A549 (cell line): ENCODE data around the gene GPX6.

Source experiments
- POLR2A ChIP-seq: IDR thresholded peaks from 2 replicates; pipeline ENCODE4 v1.6.1; 2012; ENCODE audit warnings: mild to moderate bottlenecking, low read length
- TF ChIP-seq, protein P1 (sequence below): fragments of >200 bp; sonication (Bioruptor Twin); formaldehyde crosslinking; IDR thresholded peaks from 3 replicates; pipeline ENCODE4 v1.5.1; 2016
- TF ChIP-seq, protein P2 (sequence below): IDR thresholded peaks from 2 replicates; pipeline ENCODE4 v1.6.1; 2012; ENCODE audit warnings: low read depth, borderline replicate concordance

DNA sequence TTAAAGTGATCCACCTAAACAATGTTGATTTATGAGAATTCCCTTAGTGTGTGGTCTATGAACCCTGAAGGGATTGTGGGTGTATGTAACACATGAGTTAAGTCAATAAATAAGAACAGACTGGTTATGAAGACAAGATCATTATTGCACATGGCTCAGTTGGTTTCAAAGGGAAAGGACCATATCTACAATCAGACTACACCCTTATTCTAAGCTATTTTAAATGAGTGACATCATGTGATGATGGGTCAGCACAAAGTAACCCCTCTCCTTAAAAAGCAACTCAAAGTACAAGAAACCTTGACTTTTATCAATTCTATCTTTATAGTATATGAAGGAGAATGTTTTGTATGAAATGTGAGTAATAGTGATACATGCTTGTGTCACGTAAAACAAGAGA lies 57.0 kb downstream of the GPX6 start:
- TF ChIP-seq, protein P1, sequence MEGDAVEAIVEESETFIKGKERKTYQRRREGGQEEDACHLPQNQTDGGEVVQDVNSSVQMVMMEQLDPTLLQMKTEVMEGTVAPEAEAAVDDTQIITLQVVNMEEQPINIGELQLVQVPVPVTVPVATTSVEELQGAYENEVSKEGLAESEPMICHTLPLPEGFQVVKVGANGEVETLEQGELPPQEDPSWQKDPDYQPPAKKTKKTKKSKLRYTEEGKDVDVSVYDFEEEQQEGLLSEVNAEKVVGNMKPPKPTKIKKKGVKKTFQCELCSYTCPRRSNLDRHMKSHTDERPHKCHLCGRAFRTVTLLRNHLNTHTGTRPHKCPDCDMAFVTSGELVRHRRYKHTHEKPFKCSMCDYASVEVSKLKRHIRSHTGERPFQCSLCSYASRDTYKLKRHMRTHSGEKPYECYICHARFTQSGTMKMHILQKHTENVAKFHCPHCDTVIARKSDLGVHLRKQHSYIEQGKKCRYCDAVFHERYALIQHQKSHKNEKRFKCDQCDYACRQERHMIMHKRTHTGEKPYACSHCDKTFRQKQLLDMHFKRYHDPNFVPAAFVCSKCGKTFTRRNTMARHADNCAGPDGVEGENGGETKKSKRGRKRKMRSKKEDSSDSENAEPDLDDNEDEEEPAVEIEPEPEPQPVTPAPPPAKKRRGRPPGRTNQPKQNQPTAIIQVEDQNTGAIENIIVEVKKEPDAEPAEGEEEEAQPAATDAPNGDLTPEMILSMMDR: no peak
- TF ChIP-seq, protein P2, sequence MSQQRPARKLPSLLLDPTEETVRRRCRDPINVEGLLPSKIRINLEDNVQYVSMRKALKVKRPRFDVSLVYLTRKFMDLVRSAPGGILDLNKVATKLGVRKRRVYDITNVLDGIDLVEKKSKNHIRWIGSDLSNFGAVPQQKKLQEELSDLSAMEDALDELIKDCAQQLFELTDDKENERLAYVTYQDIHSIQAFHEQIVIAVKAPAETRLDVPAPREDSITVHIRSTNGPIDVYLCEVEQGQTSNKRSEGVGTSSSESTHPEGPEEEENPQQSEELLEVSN: no peak
- no peak for TF ChIP-seq POLR2A
